DOHH2 (cell line): ENCODE measurements around the gene TMSB10.

Experiments
- EZH2phosphoT487 ChIP-seq: fragments of 200-600 bp; sonication (generic); IDR thresholded peaks from 2 replicates; pipeline ENCODE4 v1.6.1; 2017; ENCODE audit warnings: borderline replicate concordance, mild to moderate bottlenecking, antibody characterized with exemption, low read length, moderate library complexity, mixed read lengths
- TF ChIP-seq, protein P1 (sequence below): fragments of 200-600 bp; sonication (generic); IDR thresholded peaks from one replicate; pipeline ENCODE4 v1.5.1; 2014; ENCODE audit warnings: antibody characterized with exemption, mild to moderate bottlenecking, low read depth, low read length; ENCODE audit not compliant: poor library complexity, severe bottlenecking

DNA sequence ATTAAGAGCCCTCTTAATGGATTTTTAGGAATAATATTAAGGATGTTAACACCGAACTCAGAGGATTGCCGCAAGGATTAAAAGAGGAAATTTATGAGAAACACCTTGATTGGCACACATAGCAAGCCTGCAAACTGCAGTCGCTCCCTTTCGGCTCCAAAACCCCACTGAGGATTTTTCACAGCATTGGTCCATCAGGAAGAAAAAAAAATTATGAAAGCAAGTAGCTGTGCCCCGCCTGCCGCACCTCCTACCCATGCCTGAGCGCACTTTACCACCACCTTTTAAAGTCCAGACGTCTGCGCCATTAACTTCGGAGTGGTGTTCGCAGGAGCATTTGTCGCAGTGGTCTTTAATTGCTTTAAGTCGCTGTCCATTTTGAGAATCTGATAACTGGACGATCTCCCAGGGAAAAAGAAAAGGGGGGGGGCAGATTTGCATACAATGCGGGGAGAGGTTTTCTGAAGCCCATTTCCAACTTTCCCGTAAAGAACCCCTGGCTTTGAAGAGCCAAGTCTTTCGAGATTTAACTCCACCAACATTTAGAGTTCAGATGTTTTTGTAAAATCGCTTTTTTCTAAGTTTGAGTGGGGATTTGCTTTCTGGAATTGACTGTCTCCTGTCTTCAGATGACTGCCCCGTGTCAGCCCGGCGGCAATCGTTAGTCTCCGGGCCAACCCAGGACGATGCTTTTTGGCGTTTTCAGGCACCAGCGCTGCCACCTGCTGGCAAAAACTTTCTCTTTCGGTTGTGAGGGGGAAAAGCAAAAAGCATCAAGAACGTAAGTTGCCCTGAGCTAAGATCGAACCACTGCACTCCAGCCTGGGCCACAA is 23.7 kb upstream of the TMSB10 start:
- TF ChIP-seq, protein P1, sequence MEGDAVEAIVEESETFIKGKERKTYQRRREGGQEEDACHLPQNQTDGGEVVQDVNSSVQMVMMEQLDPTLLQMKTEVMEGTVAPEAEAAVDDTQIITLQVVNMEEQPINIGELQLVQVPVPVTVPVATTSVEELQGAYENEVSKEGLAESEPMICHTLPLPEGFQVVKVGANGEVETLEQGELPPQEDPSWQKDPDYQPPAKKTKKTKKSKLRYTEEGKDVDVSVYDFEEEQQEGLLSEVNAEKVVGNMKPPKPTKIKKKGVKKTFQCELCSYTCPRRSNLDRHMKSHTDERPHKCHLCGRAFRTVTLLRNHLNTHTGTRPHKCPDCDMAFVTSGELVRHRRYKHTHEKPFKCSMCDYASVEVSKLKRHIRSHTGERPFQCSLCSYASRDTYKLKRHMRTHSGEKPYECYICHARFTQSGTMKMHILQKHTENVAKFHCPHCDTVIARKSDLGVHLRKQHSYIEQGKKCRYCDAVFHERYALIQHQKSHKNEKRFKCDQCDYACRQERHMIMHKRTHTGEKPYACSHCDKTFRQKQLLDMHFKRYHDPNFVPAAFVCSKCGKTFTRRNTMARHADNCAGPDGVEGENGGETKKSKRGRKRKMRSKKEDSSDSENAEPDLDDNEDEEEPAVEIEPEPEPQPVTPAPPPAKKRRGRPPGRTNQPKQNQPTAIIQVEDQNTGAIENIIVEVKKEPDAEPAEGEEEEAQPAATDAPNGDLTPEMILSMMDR, result peak; percentile 78
- TF ChIP-seq EZH2phosphoT487, result no peak
